AG10803 (cell line): ENCODE measurements around the gene PCBP3.

ENCODE experiments used
- DNase-seq: peaks from one replicate; pipeline ENCODE4 v3.0.0; 2010; ENCODE audit warnings: low read depth
- H3K4me3 ChIP-seq: 2 replicates; pipeline ENCODE4 v1.5.1; 2011; ENCODE audit warnings: mild to moderate bottlenecking, low read length, control low read depth
- CTCF ChIP-seq: conservative IDR thresholded peaks from 2 replicates; pipeline ENCODE4 v1.5.1; 2011; ENCODE audit warnings: mild to moderate bottlenecking, low read length, control low read depth, inconsistent platforms

Gene PCBP3

DNA sequence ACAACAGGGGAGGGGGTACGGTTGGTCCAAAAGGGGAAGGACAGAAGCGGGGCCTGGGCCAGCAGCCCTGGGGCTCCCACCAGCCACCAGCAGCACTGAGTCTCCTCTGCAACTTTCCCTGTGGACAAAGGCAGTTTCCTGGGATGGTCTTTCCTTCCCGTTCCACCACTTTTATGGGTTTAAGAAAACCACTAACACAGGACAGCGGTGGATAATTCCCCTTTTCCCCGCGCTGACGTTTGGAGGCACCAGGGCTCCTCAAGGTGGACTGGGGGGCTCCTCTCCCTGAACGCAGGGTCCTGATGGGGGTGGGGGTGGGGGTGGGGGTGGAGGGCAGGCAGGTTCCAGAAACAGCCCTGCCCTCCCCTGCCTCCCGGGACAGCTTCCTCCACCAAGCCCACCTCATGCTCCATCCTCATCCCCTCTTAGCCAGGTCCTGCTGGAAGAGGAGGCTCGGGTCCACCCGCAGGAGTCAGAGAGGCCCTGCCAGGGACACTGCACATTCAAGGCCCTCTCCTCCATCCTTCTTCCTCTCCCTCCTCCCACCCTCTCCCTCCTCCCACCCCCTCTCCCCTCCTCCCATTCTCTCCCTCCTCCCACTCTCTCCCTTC lies 333.3 kb downstream of the PCBP3 start:
- H3K4me3 ChIP-seq, result no peak overlapping the region
- DNase-seq, result no peak
- TF ChIP-seq CTCF, result no peak

DNA sequence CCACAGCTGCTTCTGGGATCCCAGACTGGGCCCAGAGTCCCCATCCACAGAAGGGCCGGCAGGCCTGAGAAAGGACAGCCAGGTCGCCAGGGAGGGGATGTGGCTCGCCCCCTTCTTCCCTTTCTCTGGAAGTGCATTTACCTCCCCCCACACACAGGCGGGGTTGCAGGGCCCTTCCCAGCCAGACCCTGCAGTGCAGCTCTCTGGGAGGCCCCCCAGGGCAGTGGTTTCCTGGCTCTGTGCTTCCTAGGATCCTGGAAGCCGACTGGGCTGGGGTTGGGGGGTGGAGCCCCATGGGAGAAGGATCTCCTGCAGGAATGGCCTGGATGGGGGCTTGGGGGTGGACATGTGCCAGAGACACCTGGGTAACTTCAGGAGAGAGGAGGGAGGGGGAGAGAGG lies 333.9 kb downstream of the PCBP3 start:
- DNase-seq, result no peak
- TF ChIP-seq CTCF, result no peak
- H3K4me3 ChIP-seq, result no peak overlapping the region

DNA sequence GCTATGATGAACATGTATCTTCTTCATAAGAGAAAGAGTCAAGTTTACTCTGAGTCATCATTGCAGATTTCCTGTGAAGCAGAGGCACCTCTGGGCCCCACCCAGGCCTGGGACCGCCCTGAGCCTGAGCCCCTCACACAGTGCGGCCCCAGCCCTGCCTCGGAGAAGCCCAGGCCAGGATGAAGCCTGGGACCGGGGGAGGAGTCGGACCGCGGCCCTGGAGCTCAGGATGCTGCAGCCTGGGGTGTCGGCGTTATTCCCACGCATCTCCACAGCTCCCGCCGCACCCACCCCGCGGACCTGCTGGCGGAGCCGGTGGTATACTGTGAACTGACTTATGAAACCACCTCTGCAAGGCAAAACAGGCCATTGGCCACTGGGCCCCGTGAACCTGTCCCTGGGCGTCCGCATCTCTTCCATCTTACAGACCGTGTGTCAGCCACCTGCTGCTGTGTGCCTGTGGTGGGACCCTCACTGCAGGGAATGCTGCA lies 335.7 kb downstream of the PCBP3 start:
- TF ChIP-seq CTCF, result no peak
- H3K4me3 ChIP-seq, result no peak overlapping the region
- no peak for DNase-seq

DNA sequence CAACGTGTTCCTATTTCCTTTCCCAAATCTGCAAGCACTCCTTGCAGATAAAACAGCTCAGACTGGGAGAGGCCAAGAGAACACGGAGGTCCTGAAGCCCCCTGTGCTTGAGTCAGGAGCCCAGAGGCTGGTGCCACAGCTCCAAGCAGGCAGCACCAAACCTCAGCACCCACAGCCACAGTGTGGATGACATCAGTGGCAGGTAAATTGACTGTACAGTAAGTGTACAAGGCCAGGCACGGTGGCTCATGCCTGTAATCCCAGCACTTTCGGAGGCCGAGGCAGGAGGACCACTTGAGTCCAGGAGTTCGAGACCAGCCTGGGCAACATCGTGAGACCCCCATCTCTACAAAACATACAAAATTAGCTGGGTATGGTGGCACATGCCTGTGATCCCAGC lies 336.1 kb downstream of the PCBP3 start:
- no peak for TF ChIP-seq CTCF
- no peak overlapping the region for H3K4me3 ChIP-seq
- no peak for DNase-seq

- DNase-seq, result no peak
- TF ChIP-seq CTCF, result no peak
- 0 out of 2 replicates have a peak overlapping the region, but pooled peaks have one; percentile 62 for H3K4me3 ChIP-seq
Observed at GRCh38 chr21:45980271-45980670, 336.7 kb downstream of the PCBP3 start.

GRCh38 chr21:45980697-45981096 lies 337.2 kb downstream of the PCBP3 start:
- peak overlapping the region; percentile 62 for H3K4me3 ChIP-seq
- no peak for TF ChIP-seq CTCF
- no peak for DNase-seq

GRCh38 chr21:45981151-45982091 lies 337.9 kb downstream of the PCBP3 start, which contains the start of gene COL6A1:
Gene COL6A1 (plus strand): TSS chr21:45981770. CDS start chr21:45981851, 81 bp downstream.
- peak within 1 kb of the TSS; percentile 96 for H3K4me3 ChIP-seq
- peak; percentile 93 for DNase-seq
- TF ChIP-seq CTCF, result no peak
